NCI-H82 treated with DMSO at 0.1 percent for 48 hours (cell line): ENCODE results near the gene DAAM1.

ENCODE experiments used
- DNase-seq: peaks from one replicate; lab custom pipeline; 2025; ENCODE audit not compliant: unreplicated experiment; lab: John Stamatoyannopoulos, UW

Gene DAAM1

GRCh38 chr14:59407246-59408010 is 219.0 kb downstream of the DAAM1 start:
- no peak for DNase-seq

- DNase-seq: no peak
Observed at GRCh38 chr14:59415836-59416602, 227.6 kb downstream of the DAAM1 start.

- DNase-seq: no peak
Observed at GRCh38 chr14:59417311-59417710, 228.8 kb downstream of the DAAM1 start.

GRCh38 chr14:59419303-59419702 is 230.8 kb downstream of the DAAM1 start:
- DNase-seq: no peak
